Measurements from ENCODE around the gene GPR173.

The GPR173 gene

DNA sequence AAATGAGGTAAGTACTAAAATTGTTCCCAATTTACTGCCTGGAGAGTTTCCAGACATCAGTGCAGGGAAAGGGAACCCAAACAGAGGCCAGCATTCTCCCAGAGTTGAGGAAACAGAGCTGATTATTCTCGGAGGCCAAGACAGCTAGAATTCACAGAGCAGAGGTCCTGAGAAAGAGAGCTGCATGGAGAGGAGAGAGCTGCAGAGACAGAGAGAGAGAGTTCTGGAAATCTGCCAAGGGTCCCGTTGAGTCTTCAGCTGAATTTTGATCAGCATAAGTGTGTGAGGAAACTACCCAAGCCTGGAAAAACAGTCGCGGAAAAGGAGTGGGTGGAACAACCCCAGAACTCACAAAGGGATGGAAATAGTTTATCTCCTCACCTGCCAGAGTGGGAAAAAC, 43.8 kb upstream of the GPR173 start:
- H3K27ac Mint-ChIP-seq: no peak overlapping the region
- H3K9me3 Mint-ChIP-seq: peaks cover 66% of the 10 kb centered on the region
- H3K36me3 Mint-ChIP-seq (ENCODE audit: low read depth): no peaks in the 10 kb centered on the region
- TF ChIP-seq, protein P1, sequence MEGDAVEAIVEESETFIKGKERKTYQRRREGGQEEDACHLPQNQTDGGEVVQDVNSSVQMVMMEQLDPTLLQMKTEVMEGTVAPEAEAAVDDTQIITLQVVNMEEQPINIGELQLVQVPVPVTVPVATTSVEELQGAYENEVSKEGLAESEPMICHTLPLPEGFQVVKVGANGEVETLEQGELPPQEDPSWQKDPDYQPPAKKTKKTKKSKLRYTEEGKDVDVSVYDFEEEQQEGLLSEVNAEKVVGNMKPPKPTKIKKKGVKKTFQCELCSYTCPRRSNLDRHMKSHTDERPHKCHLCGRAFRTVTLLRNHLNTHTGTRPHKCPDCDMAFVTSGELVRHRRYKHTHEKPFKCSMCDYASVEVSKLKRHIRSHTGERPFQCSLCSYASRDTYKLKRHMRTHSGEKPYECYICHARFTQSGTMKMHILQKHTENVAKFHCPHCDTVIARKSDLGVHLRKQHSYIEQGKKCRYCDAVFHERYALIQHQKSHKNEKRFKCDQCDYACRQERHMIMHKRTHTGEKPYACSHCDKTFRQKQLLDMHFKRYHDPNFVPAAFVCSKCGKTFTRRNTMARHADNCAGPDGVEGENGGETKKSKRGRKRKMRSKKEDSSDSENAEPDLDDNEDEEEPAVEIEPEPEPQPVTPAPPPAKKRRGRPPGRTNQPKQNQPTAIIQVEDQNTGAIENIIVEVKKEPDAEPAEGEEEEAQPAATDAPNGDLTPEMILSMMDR (IDR thresholded peaks at IDR 0.05): no peak
- peaks cover 14% of the 10 kb centered on the region for H3K27me3 Mint-ChIP-seq (ENCODE audit: low read depth, poor library complexity)
- DNase-seq: no peak
- H3K4me1 Mint-ChIP-seq: peaks cover 15% of the 10 kb centered on the region
- no peak overlapping the region for H3K4me3 Mint-ChIP-seq

DNA sequence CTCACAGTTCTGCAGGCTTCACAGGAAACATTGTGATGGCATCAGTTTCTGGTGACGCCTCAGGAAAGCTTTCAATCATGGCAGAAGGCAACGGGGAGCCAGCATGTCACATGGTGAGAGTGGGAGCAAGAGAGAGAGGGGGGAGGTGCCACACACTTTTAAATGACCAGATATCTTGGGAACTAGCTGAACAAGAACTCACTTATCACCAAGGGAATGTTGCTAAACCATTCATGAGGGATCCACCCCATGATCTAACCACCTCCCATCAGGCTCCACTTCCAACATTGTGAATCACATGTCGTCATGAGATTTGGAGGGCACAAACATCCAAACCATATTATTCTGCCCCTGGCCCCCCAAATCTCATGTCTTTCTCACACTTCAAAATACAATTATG, 43.3 kb upstream of the GPR173 start:
- DNase-seq: no peak
- no peak overlapping the region for H3K27ac Mint-ChIP-seq
- TF ChIP-seq, protein P1 (IDR thresholded peaks at IDR 0.05): no peak
- peaks cover 69% of the 10 kb centered on the region for H3K9me3 Mint-ChIP-seq
- H3K4me1 Mint-ChIP-seq: peaks cover 15% of the 10 kb centered on the region
- H3K36me3 Mint-ChIP-seq (ENCODE audit: low read depth): no peaks in the 10 kb centered on the region
- no peak overlapping the region for H3K4me3 Mint-ChIP-seq
- peaks cover 14% of the 10 kb centered on the region for H3K27me3 Mint-ChIP-seq (ENCODE audit: low read depth, poor library complexity)

DNA sequence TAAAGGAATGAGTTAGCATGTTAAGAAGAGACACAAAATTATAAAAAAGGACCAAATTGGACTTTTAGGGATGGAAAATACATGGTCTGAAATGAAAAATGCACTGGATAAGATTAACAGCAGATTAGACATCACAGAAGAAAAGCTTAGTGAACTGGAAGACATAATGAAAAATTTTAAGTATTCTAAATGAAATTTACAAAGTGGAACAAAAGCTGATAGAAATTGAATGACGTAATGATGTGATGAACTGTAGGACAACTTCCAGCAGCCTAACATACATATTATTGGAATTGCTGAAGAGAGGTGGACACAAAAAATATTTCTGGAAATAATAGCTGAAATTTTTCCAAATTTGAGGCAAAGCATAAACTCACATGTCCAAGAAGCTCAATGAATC, 39.6 kb upstream of the GPR173 start:
- Mint-ChIP-seq H3K9me3 (peaks cover 65% of the 10 kb centered on the region), H3K36me3 (ENCODE audit: low read depth) (no peaks in the 10 kb centered on the region), H3K4me3 (no peak overlapping the region), H3K27me3 (ENCODE audit: low read depth, poor library complexity) (peaks cover 9% of the 10 kb centered on the region), H3K27ac (no peak overlapping the region), H3K4me1 (peaks cover 13% of the 10 kb centered on the region)
- TF ChIP-seq, protein P1 (IDR thresholded peaks at IDR 0.05): no peak
- no peak for DNase-seq

DNA sequence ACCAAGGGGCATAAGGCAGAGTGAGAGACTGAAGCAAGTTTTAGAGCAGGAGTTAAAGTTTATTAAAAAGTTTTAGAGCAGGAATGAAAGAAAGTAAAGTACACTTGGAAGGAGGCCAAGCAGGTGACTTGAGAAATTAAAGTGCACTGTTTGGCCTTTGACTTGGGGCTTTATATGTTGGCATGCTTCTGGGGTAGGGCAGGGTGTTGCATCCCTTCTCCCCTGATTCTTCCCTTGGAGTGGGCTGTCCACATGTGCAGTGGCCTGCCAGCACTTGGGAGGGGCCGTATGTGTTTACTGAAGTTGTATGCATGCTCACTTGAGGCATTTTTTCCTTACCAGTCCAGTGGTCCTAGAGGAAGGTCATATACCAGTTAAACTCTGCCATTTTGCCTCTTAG, 35.3 kb upstream of the GPR173 start:
- H3K4me3 Mint-ChIP-seq: no peak overlapping the region
- DNase-seq: no peak
- H3K4me1 Mint-ChIP-seq: no peaks in the 10 kb centered on the region
- no peak overlapping the region for H3K27ac Mint-ChIP-seq
- no peaks in the 10 kb centered on the region for H3K36me3 Mint-ChIP-seq (ENCODE audit: low read depth)
- TF ChIP-seq, protein P1 (IDR thresholded peaks at IDR 0.05): no peak
- peaks cover 52% of the 10 kb centered on the region for H3K9me3 Mint-ChIP-seq
- peaks cover 3% of the 10 kb centered on the region for H3K27me3 Mint-ChIP-seq (ENCODE audit: low read depth, poor library complexity)

DNA sequence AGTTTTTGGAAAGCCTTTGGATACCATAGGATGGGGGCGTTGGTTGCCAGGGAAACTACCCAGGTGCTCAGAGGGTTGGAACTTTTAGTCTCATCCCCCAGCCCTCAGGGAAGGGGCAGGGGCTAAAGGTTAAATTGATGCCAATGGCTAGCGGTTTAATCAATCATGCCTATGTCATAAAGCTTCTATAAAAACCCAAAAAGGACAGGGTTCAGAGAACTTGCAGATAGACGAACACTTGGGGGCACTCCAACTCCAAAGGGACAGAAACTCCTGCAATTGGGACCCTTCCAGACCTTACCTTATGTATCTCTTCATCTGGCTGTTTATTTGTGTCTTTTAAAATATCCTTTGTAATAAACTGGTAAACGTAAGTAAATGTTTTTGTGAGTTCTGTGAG, 30.0 kb upstream of the GPR173 start:
- Mint-ChIP-seq H3K27me3 (ENCODE audit: low read depth, poor library complexity) (peaks cover 9% of the 10 kb centered on the region), H3K4me1 (peaks cover 4% of the 10 kb centered on the region), H3K36me3 (ENCODE audit: low read depth) (no peaks in the 10 kb centered on the region), H3K4me3 (no peak overlapping the region), H3K27ac (no peak overlapping the region), H3K9me3 (peaks cover 48% of the 10 kb centered on the region)
- TF ChIP-seq, protein P1 (IDR thresholded peaks at IDR 0.05): no peak
- DNase-seq: no peak

DNA sequence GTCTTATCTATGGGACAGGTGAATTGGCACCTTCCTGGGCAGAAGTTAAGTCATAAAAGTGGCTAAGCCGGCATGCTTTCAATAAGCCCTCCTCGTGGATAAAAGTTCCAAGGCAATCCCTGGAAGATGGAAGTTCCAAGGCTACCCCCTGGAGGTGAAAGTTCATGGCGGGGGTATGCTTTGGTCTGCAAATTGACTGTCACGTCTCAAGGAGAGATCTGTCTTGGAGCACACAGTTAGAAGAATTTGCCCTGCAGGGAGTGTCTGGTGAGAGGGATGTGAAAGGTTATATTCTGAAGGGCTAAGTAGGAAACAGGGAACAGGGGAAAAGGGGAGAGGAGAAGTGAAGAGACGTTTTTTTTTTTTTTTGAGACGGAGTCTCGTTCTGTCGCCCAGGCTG, 26.2 kb upstream of the GPR173 start:
- no peak for DNase-seq
- peaks cover 47% of the 10 kb centered on the region for H3K9me3 Mint-ChIP-seq
- no peaks in the 10 kb centered on the region for H3K36me3 Mint-ChIP-seq (ENCODE audit: low read depth)
- peak overlapping the region; percentile 57 for H3K27ac Mint-ChIP-seq
- H3K4me1 Mint-ChIP-seq: peaks cover 4% of the 10 kb centered on the region
- no peak overlapping the region for H3K4me3 Mint-ChIP-seq
- peaks cover 9% of the 10 kb centered on the region for H3K27me3 Mint-ChIP-seq (ENCODE audit: low read depth, poor library complexity)
- TF ChIP-seq, protein P1 (IDR thresholded peaks at IDR 0.05): no peak
